Dedifferentiated amniotic fluid mesenchymal stem cell (primary cell): ENCODE data around the gene CCDC170.

ENCODE experiments used
- DNase-seq: peaks from one replicate; pipeline ENCODE4 v3.0.0-alpha.2; 2016; ENCODE audit errors: extremely low spot score

CCDC170 gene

GRCh38 chr6:151655099-151655498 lies 161.3 kb downstream of the CCDC170 start:
- no peak for DNase-seq

- no peak for DNase-seq
Measured at GRCh38 chr6:151656392-151656791, 162.6 kb downstream of the CCDC170 start.

GRCh38 chr6:151658091-151658490 lies 164.3 kb downstream of the CCDC170 start:
- DNase-seq: no peak

- DNase-seq: no peak
Measured at GRCh38 chr6:151659212-151659611, 165.4 kb downstream of the CCDC170 start.

GRCh38 chr6:151661509-151661908 lies 167.7 kb downstream of the CCDC170 start:
- DNase-seq: no peak

GRCh38 chr6:151661928-151662327 lies 168.1 kb downstream of the CCDC170 start:
- DNase-seq: no peak

GRCh38 chr6:151663559-151663958 lies 169.7 kb downstream of the CCDC170 start:
- DNase-seq: no peak

- DNase-seq: no peak
Measured at GRCh38 chr6:151664390-151664789, 170.6 kb downstream of the CCDC170 start.

- DNase-seq: no peak
Measured at GRCh38 chr6:151665329-151665728, 171.5 kb downstream of the CCDC170 start.

GRCh38 chr6:151666526-151666925 lies 172.7 kb downstream of the CCDC170 start:
- DNase-seq: no peak

- DNase-seq: no peak
Measured at GRCh38 chr6:151669208-151669560, 175.4 kb downstream of the CCDC170 start.

- no peak for DNase-seq
Measured at GRCh38 chr6:151670116-151670515, 176.3 kb downstream of the CCDC170 start.
